Transverse colon (tissue), 4 donors: Measurements from ENCODE around the gene RAB5B. TPM values are rescaled to one million over a fixed set of nuclear protein-coding genes. Genes with fewer than 3 reads are reported as not detected.
"Not testable (repeated sequence)": the region's sequence is repeated elsewhere in the genome, so short reads cannot be mapped to it uniquely, and the experiment has no call there.

ENCODE experiments used
- DNase-seq: peaks from one replicate; pipeline ENCODE4 v3.0.0-alpha.2; 2019
- H3K27ac ChIP-seq, 4 donors: fragments of 200-600 bp; sonication (generic); 2 replicates each; pipeline ENCODE4 v1.5.1; 2016 to 2018; ENCODE audit warnings: inconsistent platforms in 4 of 4
- H3K27me3 ChIP-seq: fragments of 200-600 bp; sonication (generic); 2 replicates; pipeline ENCODE4 v1.5.1; 2017; ENCODE audit warnings: inconsistent platforms
- H3K36me3 ChIP-seq, 4 donors: fragments of 200-600 bp; sonication (generic); 2 replicates each; pipeline ENCODE4 v1.5.1; 2017 to 2019; ENCODE audit warnings: inconsistent platforms in 4 of 4
- H3K4me1 ChIP-seq, 4 donors: fragments of 200-600 bp; sonication (generic); 2 replicates each; pipeline ENCODE4 v1.5.1; 2017 to 2020; ENCODE audit warnings: inconsistent platforms in 4 of 4
- H3K4me3 ChIP-seq, 4 donors: fragments of 200-600 bp; sonication (generic); 1 replicate in 1 of 4; 2 replicates in 3 of 4; pipeline versions ENCODE4 v1.5.1 to v1.6.1; 2017 to 2019; ENCODE audit warnings: inconsistent platforms in 4 of 4
- H3K9me3 ChIP-seq, 2 donors: fragments of 200-600 bp; sonication (generic); 2 replicates each; pipeline ENCODE4 v1.5.1; 2017 to 2019; ENCODE audit warnings: inconsistent platforms in 2 of 2
- CTCF ChIP-seq, 5 experiments: fragments of 200-600 bp in 3 of 5; fragments of 450-650 bp in 2 of 5; sonication (generic) in 3 of 5; IDR thresholded peaks; 1 replicate in 2 of 5; 2 replicates in 3 of 5; pipeline ENCODE4 v1.5.1; 2016 to 2017; ENCODE audit warnings: antibody characterized with exemption in 5 of 5, inconsistent platforms in 3 of 5, mild to moderate bottlenecking in 2 of 5, moderate library complexity in 1 of 5
- EP300 ChIP-seq: sonication (generic); formaldehyde crosslinking; IDR thresholded peaks from one replicate; pipeline ENCODE4 v1.6.1; 2017; ENCODE audit warnings: antibody characterized with exemption, low read depth
- POLR2A ChIP-seq: fragments of 450-650 bp; IDR thresholded peaks from one replicate; pipeline ENCODE4 v1.6.1; 2016; ENCODE audit warnings: antibody characterized with exemption, mild to moderate bottlenecking, moderate library complexity
- POLR2AphosphoS5 ChIP-seq, 3 donors: sonication (generic); formaldehyde crosslinking; IDR thresholded peaks; one replicate each; pipeline ENCODE4 v1.6.1; 2016; ENCODE audit warnings: antibody characterized with exemption in 3 of 3
- WGBS, 2 donors: methylation state at CpG; one replicate each; pipeline ENCODE4 v1.1.5; 2018; ENCODE audit warnings: low coverage in 1 of 2; 5-methylcytosine and 5-hydroxymethylcytosine counted together
- in situ Hi-C, 4 donors: fragments of 200-750 bp; cut with MboI; loops; one replicate each; pipeline versions ENCODE4 v1.15.0 to v1.15.1; 2017; ENCODE audit warnings: low sequenced_read_pairs in 3 of 4, low pct_ligation_motif_present in 1 of 4, low pct_unique_long_range_greater_than_20kb in 1 of 4
- intact Hi-C: fragments of 100-400 bp; cut with DNase I; formaldehyde crosslinking; loops from one replicate; pipeline ENCODE4 v1.15.1; 2023; ENCODE audit warnings: low total_unique reads
- total RNA-seq, 4 donors: library from RNA; depleted of rRNA; stranded (reverse); fragments of >200 nt; gene quantifications; one replicate each; pipeline ENCODE4 v1.1.0, GENCODE V29; 2016

Gene RAB5B
- total RNA-seq, 4 donors from 2014 or later = 66.3 to 97.5 (median 88.4) TPM

GRCh38 chr12:55978393-55978792 lies 4.5 kb downstream of the RAB5B start:
- TF ChIP-seq EP300 = no peak
- no peak for TF ChIP-seq POLR2A
- no peak for TF ChIP-seq POLR2AphosphoS5 (IDR thresholded peaks at IDR 0.05)
- TF ChIP-seq CTCF (IDR thresholded peaks at IDR 0.05) = no peak
- WGBS, 2 donors = 96% methylated on average over 7 of the region's 7 CpGs; no CpG with 5 or more reads in 1 of the 2 donors
- peaks cover 0 to 10% (median 0%) of the 10 kb centered on the region in 4 donors for H3K36me3 ChIP-seq
- H3K27ac ChIP-seq = no peak overlapping the region
- no peak overlapping the region for H3K4me3 ChIP-seq
- no peaks in the 10 kb centered on the region for H3K9me3 ChIP-seq
- intact Hi-C loops = no loop called here
- no peaks in the 10 kb centered on the region for H3K27me3 ChIP-seq
- in situ Hi-C loops = no loop called here
- peaks cover 8 to 42% (median 30%) of the 10 kb centered on the region in 4 donors for H3K4me1 ChIP-seq
- DNase-seq = no peak

- peaks cover 0 to 17% (median 2%) of the 10 kb centered on the region in 4 donors for H3K36me3 ChIP-seq
- no peaks in the 10 kb centered on the region for H3K9me3 ChIP-seq
- no peak overlapping the region for H3K27ac ChIP-seq
- no peaks in the 10 kb centered on the region for H3K27me3 ChIP-seq
- intact Hi-C loops = no loop called here
- H3K4me3 ChIP-seq = no peak overlapping the region
- 93 to 100% methylated on average over 2 to 3 of the region's 3 CpGs for WGBS, 2 donors
- in situ Hi-C loops = no loop called here
- H3K4me1 ChIP-seq = peaks cover 8 to 42% (median 30%) of the 10 kb centered on the region in 4 donors
- no peak for TF ChIP-seq CTCF (IDR thresholded peaks at IDR 0.05)
- TF ChIP-seq POLR2AphosphoS5 (IDR thresholded peaks at IDR 0.05) = no peak
- no peak for TF ChIP-seq EP300
- TF ChIP-seq POLR2A = no peak
- DNase-seq = no peak
These were observed 5.2 kb downstream of the RAB5B start for GRCh38 chr12:55979069-55979468.

GRCh38 chr12:55981882-55982281 lies 8.0 kb downstream of the RAB5B start:
- H3K4me3 ChIP-seq, H3K27me3 ChIP-seq, H3K27ac ChIP-seq, H3K9me3 ChIP-seq, in situ Hi-C loops, DNase-seq, intact Hi-C loops: not testable (repeated sequence)
- 75% methylated on average over 5 of the region's 5 CpGs; no CpG with 5 or more reads in 1 of the 2 donors for WGBS, 2 donors
- H3K36me3 ChIP-seq = peaks cover 0 to 37% (median 7%) of the 10 kb centered on the region in 4 donors
- H3K4me1 ChIP-seq = peaks cover 5 to 18% (median 12%) of the 10 kb centered on the region in 4 donors

GRCh38 chr12:55982319-55982936 lies 8.6 kb downstream of the RAB5B start:
- TF ChIP-seq EP300 (no peak), POLR2A (no peak), CTCF (IDR thresholded peaks at IDR 0.05) (no peak)
- peaks cover 0 to 41% (median 9%) of the 10 kb centered on the region in 4 donors for H3K36me3 ChIP-seq
- intact Hi-C loops (no loop called here), in situ Hi-C loops (no loop called here)
- peaks cover 0 to 13% (median 6%) of the 10 kb centered on the region in 4 donors for H3K4me1 ChIP-seq
- H3K27me3 ChIP-seq = no peaks in the 10 kb centered on the region
- H3K9me3 ChIP-seq = no peaks in the 10 kb centered on the region
- no peak overlapping the region for H3K4me3 ChIP-seq
- no peak for DNase-seq
- no peak overlapping the region for H3K27ac ChIP-seq
- 84% methylated on average over 3 of the region's 3 CpGs; no CpG with 5 or more reads in 1 of the 2 donors for WGBS, 2 donors
